GM21360 (cell line): ENCODE measurements around the gene ATP6V0D1.
"Not testable (repeated sequence)": the region's sequence is repeated elsewhere in the genome, so short reads cannot be mapped to it uniquely, and the experiment has no call there.

ENCODE experiments used
- ATAC-seq: cut with Tn5 transposase; IDR thresholded peaks from one replicate; pipeline ENCODE4 v1.9.1; 2021; ENCODE audit warnings: mild to moderate bottlenecking, moderate library complexity; ENCODE audit not compliant: unreplicated experiment

The ATP6V0D1 gene

DNA sequence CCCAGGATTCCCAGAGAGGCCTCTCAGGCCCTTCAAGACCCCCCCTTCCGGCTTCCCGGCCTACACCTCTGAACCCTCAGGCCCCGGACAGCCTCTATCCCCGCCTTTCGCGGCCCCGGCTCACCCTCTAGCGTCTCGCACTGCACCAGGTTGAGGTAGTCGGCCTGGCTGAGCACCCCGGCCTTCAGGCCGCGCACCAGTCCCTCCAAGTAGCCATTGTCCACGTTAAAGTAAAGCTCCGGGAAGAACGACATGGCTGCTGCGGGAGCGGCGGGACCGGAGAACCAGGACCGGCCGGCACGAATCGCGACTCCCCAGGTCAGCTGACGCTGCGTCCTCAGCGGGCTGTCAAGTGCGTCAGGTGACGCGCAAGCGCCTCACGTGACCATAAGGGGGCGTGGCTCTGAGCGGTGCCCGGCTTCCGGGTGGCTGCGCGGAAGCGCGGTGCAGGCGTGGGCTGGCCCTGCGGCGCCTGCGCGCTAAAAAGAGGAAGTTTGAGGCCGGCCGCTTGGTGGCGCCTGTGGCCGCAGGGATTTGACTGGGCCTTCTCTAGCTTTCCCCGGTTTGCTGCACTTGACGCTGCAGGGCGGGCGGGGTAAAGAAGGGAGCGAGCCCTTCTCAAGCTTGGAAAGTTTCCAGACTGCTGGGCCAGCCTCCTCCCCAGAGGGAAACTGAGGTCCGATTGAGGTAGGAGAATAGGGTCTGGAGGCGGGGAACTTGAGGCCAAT is at the start of gene ATP6V0D1:
Gene ATP6V0D1, minus strand, starts transcription at position 325 of the 728 bp plus-strand sequence. Its CDS starts 71 bp downstream, at position 254.
- ATAC-seq: peak; percentile 90

DNA sequence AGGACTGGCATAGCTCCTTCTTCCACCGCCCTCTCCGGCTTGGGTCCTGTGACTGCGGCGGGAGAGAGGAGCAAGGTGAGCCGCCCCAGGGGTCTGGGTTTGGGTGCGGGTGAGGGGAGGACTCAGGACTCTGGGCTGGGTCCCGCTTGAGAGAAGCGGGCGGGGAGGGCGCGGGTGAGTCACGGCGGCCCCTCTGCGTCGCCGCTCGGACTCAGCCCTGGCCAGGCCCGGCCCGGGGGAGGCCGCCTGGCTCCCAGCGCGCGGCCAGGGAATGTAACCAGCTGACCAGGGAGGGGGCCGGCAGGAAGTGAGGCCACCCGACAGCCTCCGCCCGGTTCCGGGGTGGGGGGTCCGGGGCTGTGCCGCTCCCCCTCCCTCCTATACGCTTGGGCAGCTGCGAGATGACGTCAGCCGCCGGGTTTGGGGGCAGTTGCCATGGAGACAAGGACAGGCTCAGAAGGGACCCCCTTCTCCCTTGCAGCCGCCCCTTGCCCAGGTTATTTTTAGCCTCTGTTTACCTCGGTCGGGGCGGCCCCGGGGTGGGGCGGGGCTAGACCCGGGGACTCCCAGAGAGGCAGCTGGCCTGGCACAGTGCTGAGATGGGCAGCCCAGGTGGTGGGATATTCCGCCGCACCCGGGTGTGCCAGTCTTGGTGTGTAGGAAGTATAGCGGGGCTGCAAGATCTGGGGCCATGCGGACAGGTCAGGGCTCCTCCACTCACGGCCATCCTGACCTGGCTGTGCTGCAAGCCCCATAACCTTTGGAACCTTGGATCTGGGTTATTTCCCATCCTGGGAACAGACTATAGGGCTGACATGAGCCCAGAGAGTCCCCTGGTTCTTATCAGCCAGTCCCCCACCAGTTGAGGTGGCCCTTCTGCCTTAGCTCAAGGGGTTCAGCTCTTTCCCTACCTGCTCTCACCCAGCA is 49.3 kb upstream of the ATP6V0D1 start:
- ATAC-seq: no peak

DNA sequence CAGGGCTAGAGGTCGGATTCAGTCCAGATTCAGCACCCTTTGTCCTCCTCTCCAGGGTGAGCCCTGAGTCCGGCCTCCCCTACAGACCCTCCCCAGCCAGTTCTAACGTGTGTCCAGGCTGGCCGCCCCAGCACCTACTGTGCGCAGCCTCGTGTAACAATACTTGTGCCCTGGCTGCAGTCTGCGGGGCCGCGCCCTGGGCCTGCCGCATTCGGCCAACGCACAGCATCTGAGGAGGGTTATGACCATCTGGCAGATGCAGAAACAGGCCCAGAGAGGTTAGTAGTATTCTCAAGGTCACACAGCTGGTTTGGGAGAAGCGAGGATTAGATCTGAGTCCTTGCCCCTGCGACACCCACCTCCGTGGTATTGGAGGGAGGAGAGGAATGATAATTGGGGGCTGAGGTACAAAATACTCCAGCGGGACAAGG is 48.6 kb upstream of the ATP6V0D1 start:
- ATAC-seq: no peak

DNA sequence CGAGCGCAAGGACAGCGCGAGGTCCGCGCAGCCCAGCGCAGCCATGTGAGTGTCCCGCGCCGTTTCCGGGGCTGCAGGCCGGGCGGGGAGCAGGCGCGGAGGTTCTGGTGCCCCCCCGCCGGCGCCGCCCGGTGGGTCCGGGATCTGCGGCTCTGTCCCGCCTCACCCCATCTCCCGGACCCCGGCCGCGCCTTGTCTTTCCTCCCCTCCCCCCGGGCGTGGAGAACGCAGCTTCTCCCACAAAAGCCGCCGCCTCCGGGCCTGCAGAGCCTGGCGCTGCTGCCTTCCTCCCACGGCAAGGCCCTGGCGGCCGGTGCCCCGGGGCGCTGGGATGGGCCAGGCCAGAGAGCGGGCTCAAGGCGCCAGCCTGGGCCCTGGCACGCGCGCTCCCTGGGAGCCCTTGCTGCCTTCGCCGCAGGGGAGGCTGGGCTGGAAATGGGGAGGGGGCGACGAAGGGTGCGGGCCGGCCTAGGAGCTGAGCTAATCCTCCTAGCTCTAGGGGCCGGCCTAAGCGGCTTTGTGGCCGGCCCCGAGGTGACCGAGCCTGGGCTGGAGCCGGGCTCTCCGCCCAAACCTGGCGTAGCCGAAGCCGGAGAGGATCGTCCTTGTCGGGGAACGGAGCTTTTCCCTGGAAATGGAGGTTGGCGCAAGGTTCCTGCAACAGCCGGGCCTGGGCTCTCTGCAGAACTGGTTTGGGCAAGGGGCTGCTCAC is 48.1 kb upstream of the ATP6V0D1 start:
- ATAC-seq: no peak

DNA sequence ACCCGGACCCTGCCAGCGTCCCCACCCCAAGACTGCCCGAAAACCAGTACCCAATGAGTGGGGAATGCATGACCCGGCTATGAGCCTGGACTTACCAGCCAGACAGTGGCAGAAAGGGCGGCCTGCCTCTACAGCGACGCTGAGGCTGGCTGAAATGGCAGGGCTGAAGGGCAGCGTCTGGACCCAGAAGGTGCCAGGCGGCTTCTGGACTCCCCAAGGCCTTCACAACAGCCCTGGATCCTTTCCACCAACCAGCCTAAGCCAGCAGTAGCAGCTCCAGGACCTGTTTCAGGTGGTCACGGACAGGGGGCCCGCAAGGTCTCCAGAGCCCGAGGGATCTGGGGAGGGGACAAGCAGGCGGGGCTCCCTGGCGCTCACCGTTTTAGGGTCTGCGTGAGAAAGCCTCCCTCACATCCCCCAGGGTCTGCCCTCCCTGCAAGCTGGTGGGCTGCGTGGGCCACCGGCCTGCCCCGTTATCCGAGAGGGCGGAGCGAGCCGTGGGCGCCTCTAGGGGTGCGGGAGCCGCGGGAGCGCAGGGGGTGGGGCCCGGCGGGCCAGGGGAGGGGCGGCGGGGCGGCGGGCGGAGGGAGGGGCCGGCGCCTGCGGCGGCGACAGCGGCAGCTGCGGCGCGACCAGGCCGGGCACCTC is 47.4 kb upstream of the ATP6V0D1 start, which contains the start of gene RIPOR1:
Gene RIPOR1, plus strand, starts transcription at position 608 of the 648 bp plus-strand sequence. CDS start 9,618 bp downstream, outside the sequence.
- ATAC-seq: no peak

DNA sequence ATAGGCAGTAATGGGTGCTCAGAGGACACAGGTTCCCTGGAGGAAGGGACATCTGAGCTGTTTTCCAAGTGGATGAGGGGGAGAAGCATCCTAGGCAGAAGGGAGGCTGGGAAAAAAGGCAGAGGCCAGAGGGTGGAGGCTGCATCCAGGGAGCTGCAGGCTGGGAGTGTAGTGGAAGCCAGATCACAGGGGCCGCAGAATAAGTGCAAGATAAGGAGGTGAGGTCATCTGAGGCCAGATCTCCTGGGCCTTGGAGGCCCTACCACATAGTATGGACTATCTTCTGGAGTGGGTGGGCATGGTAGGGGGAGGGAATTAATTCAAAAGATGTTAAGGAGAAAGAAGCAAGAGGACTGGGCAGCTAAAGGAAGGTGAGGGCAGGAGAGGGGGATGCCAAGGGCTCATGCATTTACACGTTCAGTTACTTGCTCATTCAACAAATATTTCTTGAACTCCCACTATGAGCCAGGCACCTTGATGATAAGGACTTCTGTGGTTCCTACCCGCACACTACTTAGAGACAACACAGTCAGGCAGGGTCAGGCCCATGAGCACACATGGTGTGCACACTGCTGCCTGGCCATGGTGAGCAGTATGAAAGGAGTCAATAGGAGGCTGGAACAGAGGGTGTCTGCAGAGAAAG is 45.3 kb upstream of the ATP6V0D1 start:
- ATAC-seq: no peak

DNA sequence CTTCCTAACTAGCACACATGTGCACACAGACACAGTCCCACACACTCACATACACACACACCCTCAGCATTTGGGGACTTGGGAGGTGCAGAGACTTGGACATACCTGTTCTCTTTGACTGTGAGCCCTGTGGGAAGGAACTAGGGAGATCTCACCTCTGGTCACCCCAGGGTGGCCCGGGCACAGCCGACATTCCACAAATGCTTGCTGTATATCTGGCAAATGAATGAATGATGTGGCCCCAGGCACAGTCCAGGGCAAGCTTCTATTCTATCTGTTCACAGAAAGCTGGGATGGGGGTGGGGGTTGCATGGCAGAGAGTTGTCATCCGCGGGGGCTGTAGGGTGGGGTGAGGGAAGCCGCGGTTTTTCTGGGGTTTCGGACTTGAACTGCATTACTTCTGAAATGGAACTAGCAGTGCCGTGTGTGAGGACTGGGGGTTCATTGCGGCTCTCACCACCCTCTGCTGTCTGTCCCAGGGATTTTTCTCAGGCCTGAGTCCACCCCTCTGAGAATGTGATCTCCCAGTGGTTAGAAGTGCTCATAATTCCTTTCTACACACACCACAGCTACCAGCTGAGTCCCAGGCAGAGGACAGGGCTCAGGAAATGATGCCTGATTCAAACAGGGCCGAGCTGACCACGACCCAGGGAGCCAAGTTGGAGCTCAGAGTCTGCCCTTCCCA is 44.4 kb upstream of the ATP6V0D1 start:
- no peak for ATAC-seq

DNA sequence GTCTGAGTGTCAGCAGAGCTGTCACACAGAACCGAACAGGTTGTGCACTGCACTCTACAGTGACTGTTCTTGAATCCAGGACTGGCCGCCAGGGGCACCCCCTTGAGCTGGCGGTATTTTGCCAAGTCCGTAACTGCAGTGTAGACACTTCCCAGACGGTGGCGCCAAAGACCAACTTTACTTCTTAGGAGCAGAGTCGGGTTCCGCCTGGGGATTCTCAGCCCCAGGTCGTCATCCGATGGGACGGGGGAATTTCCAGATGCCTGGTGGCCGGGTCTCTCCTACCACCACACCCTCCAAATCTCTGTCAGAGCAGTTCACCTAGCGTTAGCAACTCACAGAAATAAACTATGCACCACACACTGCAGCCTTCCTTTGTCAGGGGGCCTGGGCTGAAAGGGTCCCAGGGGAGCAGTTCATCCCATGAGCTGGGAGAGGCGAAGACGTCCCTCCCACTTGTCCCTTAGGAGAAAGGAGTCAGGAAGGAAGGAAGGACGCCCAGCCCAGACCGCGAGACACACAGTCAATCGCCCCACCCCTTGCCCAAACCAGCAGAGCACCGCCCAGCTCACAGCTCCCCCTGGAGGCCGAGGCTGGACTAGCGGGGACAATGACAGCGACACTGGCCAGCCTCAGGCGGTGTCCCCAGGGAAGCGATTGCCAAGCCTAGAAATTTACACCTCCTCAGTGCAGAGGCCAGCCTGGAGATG is 40.3 kb upstream of the ATP6V0D1 start:
- ATAC-seq: peak; percentile 65

DNA sequence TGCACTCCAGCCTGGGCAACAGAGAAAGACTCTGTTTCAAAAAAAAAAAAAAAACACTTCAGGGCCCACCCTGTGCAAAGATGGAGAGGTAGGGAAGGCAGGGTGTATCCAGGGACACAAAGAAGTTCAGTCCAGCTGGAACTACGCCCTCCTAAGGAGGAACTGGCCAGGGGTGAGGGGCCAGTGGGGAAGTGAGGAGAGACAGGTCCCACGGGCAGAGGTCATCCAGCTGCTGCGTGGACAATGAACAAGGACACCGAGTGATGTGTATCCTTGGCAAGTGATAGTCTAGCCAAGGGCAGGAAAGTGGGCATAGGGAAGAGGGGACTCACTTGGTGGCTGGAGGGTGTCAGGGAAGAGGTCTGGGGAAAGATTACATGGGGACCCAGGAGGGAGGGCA is 38.3 kb upstream of the ATP6V0D1 start:
- no peak for ATAC-seq

DNA sequence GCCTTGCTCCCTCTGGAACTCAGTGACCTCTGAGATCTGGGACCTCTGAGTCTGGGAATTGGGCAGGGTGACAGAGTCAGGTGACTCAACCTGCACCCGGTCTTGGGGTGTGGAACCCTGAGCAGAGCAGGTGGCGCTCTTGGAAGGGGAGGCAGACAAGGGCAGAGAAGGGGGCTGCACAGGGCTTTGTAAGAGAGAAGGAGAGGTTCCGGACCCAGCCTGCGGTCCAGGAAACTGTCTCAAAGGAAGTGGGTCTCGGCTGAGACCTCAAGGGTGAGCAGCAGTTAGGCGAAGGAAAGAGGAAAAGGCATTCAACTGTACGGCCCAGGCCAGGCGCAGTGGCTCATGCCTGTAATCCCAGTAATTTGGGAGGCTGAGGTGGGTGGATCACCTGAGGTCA is 37.7 kb upstream of the ATP6V0D1 start:
- ATAC-seq: no peak

DNA sequence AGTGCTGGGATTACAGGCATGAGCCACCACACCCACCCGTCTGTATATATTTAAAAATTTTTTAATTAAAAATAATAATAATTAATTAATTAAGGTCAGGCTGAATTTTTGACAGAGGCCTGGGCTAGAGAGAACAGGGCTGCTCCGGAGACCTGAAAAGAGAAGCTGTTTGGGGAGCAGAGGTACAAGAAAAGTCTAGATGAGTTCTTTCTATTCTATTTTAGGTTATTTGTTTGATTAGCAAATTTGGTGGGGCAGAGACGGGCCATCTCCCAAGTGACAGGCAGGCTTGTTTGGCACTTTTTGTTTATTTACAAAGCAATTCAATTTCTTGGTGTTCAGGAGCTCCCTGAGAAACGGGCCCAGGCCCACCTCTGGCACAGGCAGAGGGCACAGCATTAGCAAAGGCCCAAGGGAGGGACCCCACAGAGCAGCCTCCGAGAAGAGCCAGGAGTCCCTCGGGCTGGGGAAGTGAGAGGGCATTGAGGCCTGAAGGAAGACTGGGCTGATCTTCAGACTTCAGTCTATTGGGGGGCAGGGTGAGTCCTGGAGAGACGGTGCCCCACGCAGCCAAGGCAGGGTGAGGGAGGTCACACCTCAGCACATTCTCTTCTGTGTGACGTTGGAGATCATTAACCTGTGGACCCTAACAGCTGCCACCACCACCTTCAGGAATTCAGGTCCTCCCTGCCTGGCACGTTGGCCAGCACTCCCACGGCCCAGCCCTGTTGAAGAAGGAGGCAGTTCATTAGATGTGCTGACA is 36.9 kb upstream of the ATP6V0D1 start:
- ATAC-seq: peak; percentile 39

DNA sequence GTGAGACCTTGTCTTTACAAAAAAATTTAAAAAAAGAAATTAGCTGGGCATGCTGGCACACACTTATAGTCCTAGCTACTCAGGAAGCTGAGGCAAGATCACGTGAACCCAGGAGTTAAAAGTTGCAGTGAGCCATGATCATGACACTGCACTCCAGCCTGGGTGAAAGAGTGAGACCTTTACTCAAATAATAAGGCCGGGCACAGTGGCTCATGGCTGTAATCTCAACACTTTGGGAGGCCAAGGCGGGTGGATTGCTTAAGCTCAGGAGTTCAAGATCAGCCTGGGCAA is 36.1 kb upstream of the ATP6V0D1 start:
- ATAC-seq: no peak

DNA sequence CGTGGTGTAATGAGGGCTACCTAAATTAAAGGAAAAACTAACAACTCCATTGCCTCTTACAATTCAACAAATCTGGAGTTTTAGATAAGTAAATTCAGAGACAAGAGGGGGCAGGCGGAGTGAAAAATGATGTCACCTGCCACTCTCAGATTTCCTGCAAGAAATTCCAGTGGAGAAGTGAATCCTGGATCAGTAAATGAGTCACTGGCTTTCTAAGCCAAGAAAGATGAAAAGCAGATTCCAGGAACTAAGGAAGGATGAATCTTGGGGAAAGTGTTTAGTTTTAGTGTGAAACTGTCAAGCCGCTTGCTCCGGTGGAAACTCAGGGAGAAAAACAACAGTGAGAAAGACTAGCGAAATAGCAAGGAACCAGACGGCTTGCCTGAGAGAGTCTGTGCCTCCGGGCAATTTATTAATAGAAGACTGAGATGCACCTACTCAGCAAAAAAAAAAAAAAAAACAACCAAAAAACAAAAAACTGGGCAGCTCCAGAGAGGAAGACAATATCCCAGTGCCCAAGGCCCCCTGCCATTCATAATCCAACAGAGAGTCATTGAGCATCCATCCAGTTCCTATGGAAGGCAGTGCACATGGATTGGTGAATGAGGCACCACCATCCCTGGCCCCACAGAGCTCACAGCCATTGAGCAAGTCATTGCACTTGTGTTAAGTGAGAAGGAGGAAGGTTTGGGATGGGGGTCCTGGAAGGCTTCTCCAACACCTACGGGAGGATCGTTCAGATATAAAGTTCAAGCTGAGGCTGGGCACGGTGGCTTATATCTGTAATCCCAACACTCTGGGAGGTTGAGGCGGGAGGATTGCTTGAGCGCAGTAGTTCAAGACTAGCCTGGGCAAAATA is 35.6 kb upstream of the ATP6V0D1 start:
- ATAC-seq: no peak

DNA sequence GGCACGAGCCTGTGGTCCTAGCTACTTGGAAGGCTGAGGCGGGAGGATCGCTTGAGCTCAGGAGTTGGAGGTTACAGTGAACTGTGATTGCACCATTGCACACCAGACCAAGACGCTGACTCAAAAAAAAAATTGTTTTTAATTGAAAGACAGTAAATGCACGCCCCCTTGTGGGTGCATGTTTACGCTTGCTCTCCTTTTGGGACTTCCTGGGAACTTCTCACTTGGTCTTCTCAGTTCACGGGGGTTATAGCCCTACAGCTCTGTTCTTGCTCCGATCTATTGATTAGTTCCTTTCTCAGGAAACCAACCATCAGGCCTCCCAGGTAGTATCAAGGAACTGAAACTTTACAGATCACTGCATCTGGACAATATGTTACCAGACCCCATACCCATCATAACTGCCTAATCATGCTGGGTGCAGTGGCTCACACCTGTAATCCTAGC is 33.4 kb upstream of the ATP6V0D1 start:
- no peak for ATAC-seq

DNA sequence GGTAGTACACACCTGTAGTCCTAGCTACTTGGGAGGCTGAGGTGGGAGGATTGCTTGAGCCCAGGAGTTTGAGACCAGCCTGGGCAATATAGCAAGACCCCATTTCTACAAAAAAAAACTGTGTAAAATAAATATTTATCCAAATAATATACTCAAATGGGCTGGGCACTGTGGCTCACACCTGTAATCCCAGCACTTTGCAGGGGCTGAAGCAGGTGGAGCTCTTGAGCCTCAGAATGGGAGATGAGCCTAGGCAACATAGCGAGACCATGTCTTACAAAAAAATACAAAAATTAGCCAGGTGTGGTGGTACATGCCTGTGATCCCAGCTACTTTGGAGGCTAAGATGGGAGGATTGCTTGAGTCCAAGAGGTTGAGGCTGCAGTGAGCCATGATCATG is 32.9 kb upstream of the ATP6V0D1 start:
- ATAC-seq: not testable (repeated sequence)

DNA sequence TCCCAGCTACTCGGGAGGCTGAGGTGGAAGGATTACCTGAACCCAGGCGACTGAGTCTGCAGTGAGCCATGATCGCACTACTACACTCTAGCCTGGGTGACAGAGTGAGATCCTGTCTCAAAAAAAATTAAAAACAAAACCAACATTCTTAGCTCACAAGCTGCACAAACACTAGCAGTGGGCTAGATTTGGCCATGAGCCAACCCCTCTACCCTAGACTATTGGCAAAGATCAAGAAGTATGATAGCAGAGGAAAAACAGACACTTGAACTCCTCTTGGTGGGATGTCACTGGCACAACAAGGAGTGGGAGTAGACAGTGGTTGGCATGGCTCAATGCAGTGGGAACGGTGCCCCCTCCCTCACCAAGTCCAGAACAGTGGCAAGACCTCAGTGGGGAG is 28.1 kb upstream of the ATP6V0D1 start:
- ATAC-seq: no peak

DNA sequence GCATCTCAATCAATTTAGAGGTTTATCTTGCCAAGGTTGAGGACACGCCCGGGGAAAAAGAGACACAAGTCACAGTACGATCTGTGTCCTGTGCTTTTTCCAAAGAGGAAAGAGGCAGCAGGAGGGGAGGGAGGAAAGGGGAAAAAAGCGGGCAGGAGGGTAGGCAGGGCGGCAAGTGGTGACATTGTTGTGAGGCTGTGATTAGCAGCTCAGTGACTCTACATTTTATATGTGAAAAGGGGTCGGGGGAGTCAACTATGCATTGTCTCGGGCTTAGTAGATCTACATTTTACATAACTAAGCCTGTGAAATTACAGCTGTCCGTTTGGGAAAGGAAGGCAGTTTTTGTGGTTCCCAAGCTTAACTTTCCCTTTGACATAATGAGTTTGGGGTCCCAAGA is 25.5 kb upstream of the ATP6V0D1 start:
- no peak for ATAC-seq
